Colonic mucosa (tissue), 4 donors: Measurements from ENCODE around the gene MAG. TPM values are rescaled to one million over a fixed set of nuclear protein-coding genes. Genes with fewer than 3 reads are reported as not detected.
"Not testable (repeated sequence)": the region's sequence is repeated elsewhere in the genome, so short reads cannot be mapped to it uniquely, and the experiment has no call there.

Experiments
- DNase-seq: peaks from one replicate; pipeline ENCODE4 v3.0.0-alpha.2; 2020
- H3K27ac ChIP-seq: fragments of 200-600 bp; one replicate; pipeline ENCODE4 v1.8.0; 2021
- H3K27me3 ChIP-seq: fragments of 200-600 bp; one replicate; pipeline ENCODE4 v1.8.0; 2021
- H3K36me3 ChIP-seq: fragments of 200-600 bp; one replicate; pipeline ENCODE4 v1.8.0; 2021
- H3K4me1 ChIP-seq: fragments of 200-600 bp; one replicate; pipeline ENCODE4 v1.8.0; 2021; ENCODE audit warnings: mild to moderate bottlenecking
- H3K4me3 ChIP-seq: fragments of 200-600 bp; one replicate; pipeline ENCODE4 v1.8.0; 2021
- H3K9ac ChIP-seq, 2 donors: one replicate each; pipeline ENCODE4 v1.7.0; 2013; ENCODE audit warnings: control low read depth in 2 of 2, low read depth in 2 of 2, low read length in 2 of 2
- H3K9me3 ChIP-seq: fragments of 200-600 bp; one replicate; pipeline ENCODE4 v1.8.0; 2021
- CTCF ChIP-seq: fragments of 200-600 bp; IDR thresholded peaks from one replicate; pipeline ENCODE4 v1.8.0; 2022; ENCODE audit warnings: antibody characterized with exemption, mild to moderate bottlenecking
- intact Hi-C: fragments of 100-400 bp; cut with DNase I; formaldehyde crosslinking; loops from one replicate; pipeline ENCODE4 v1.14.1; 2022
- total RNA-seq, 2 donors: library from RNA; stranded (reverse); fragmentation: NEBNext Ultra II Directional in 1 of 2; extraction: Animal tissue kit (Norgen Biotek cat#: 25700) in 1 of 2; gene quantifications; one replicate each; pipeline ENCODE4 v1.2.1, GENCODE V29; 2021
- donor health status: healthy.
- donor health status: DM: no; HTN: no; CAD: no.
- donor health status: DM: no; HTN: no; CAD: no.

Gene MAG
- total RNA-seq, 2 donors from 2014 or later, result not detected

- Histone ChIP-seq H3K9me3 (no peaks in the 10 kb centered on the region), H3K27ac (no peak overlapping the region), H3K4me1 (no peaks in the 10 kb centered on the region), H3K9ac (no peak overlapping the region), H3K4me3 (no peak overlapping the region), H3K36me3 (no peaks in the 10 kb centered on the region), H3K27me3 (no peaks in the 10 kb centered on the region)
- no peak for DNase-seq
- intact Hi-C loops, result loop anchor here (2.0 to 10.0 kb wide), 2 partner anchors 115 to 141 kb away; partner anchors contain the start of gene KRTDAP
- TF ChIP-seq CTCF, result no peak
Observed at GRCh38 chr19:35353635-35354034, 61.7 kb downstream of the MAG start.

GRCh38 chr19:35354898-35355297 is 62.9 kb downstream of the MAG start:
- Histone ChIP-seq H3K4me3 (no peak overlapping the region), H3K4me1 (no peaks in the 10 kb centered on the region), H3K27me3 (no peaks in the 10 kb centered on the region), H3K36me3 (no peaks in the 10 kb centered on the region), H3K9me3 (no peaks in the 10 kb centered on the region), H3K9ac (no peak overlapping the region), H3K27ac (no peak overlapping the region)
- no peak for TF ChIP-seq CTCF
- no peak for DNase-seq
- intact Hi-C loops, result loop anchor here (10.0 kb wide), 1 partner anchor 140 kb away; the partner anchor contains the start of gene KRTDAP

GRCh38 chr19:35355791-35356460 is 64.0 kb downstream of the MAG start:
- Histone ChIP-seq H3K27ac (no peak overlapping the region), H3K27me3 (no peaks in the 10 kb centered on the region), H3K4me3 (no peak overlapping the region), H3K36me3 (no peaks in the 10 kb centered on the region), H3K9me3 (no peaks in the 10 kb centered on the region), H3K9ac (no peak overlapping the region), H3K4me1 (no peaks in the 10 kb centered on the region)
- TF ChIP-seq CTCF, result no peak
- no peak for DNase-seq
- intact Hi-C loops, result loop anchor here (10.0 kb wide), 1 partner anchor 139 kb away; the partner anchor contains the start of gene KRTDAP

- Histone ChIP-seq H3K27me3 (no peaks in the 10 kb centered on the region), H3K9me3 (no peaks in the 10 kb centered on the region), H3K4me1 (no peaks in the 10 kb centered on the region), H3K4me3 (no peak within 1 kb of the TSS), H3K9ac (no peak within 1 kb of the TSS), H3K36me3 (no peaks in the 10 kb centered on the region), H3K27ac (no peak within 1 kb of the TSS)
- no peak for TF ChIP-seq CTCF
- intact Hi-C loops, result loop anchor here (10.0 kb wide), 1 partner anchor 137 kb away; the partner anchor contains the start of gene KRTDAP
- no peak for DNase-seq
Observed at GRCh38 chr19:35357867-35358573, 66.1 kb downstream of the MAG start, which contains the start of gene FFAR3. FFAR3 (plus strand) TSS chr19:35358460; CDS start chr19:35358891, 431 bp downstream.

- intact Hi-C loops, result loop anchor here (10.0 kb wide), 1 partner anchor 136 kb away; the partner anchor contains the start of gene KRTDAP
- H3K4me1 ChIP-seq, H3K9me3 ChIP-seq: not testable (repeated sequence)
Observed at GRCh38 chr19:35358834-35359233, 66.9 kb downstream of the MAG start.

GRCh38 chr19:35359395-35359794 is 67.4 kb downstream of the MAG start:
- H3K36me3 ChIP-seq, H3K9ac ChIP-seq, H3K27me3 ChIP-seq, H3K9me3 ChIP-seq, H3K4me3 ChIP-seq, H3K27ac ChIP-seq, DNase-seq, H3K4me1 ChIP-seq: not testable (repeated sequence)
- intact Hi-C loops, result loop anchor here (10.0 kb wide), 1 partner anchor 135 kb away; the partner anchor contains the start of gene KRTDAP

More at GRCh38 chr19:35358834-35359233, 66.9 kb downstream of the MAG start:
- not testable (repeated sequence) for H3K9ac ChIP-seq, DNase-seq, H3K27me3 ChIP-seq, H3K27ac ChIP-seq, H3K4me3 ChIP-seq, H3K36me3 ChIP-seq

GRCh38 chr19:35360081-35360480 is 68.1 kb downstream of the MAG start:
- intact Hi-C loops, H3K27ac ChIP-seq, DNase-seq, H3K9ac ChIP-seq, H3K4me3 ChIP-seq, H3K4me1 ChIP-seq, H3K36me3 ChIP-seq, H3K9me3 ChIP-seq, H3K27me3 ChIP-seq: not testable (repeated sequence)
